DOHH2 (cell line): ENCODE data around the gene WDFY3.

Source experiments
- EZH2phosphoT487 ChIP-seq: fragments of 200-600 bp; sonication (generic); IDR thresholded peaks from 2 replicates; pipeline ENCODE4 v1.6.1; 2017; ENCODE audit warnings: borderline replicate concordance, mild to moderate bottlenecking, antibody characterized with exemption, low read length, moderate library complexity, mixed read lengths
- TF ChIP-seq, protein P1 (sequence below): fragments of 200-600 bp; sonication (generic); IDR thresholded peaks from one replicate; pipeline ENCODE4 v1.5.1; 2014; ENCODE audit warnings: antibody characterized with exemption, mild to moderate bottlenecking, low read depth, low read length; ENCODE audit not compliant: poor library complexity, severe bottlenecking

DNA sequence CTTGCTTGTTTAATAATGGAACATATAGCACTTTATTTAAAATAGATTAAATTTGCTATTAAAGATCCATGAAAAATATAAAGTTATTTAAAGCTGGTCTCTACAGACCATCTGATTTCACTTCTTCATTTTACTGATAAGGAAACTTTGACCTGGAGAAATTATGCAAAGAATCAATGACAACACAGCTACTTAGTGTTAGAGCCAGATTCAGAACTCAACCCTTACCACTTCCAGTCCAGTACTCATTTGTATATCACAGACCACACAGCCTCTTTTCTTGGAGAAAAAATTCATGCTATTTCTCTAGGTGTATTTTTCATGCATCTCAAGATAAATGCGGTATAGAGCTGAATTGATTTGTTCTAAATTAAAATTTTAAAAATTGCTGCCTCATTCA lies 34.0 kb downstream of the WDFY3 start:
- TF ChIP-seq, protein P1, sequence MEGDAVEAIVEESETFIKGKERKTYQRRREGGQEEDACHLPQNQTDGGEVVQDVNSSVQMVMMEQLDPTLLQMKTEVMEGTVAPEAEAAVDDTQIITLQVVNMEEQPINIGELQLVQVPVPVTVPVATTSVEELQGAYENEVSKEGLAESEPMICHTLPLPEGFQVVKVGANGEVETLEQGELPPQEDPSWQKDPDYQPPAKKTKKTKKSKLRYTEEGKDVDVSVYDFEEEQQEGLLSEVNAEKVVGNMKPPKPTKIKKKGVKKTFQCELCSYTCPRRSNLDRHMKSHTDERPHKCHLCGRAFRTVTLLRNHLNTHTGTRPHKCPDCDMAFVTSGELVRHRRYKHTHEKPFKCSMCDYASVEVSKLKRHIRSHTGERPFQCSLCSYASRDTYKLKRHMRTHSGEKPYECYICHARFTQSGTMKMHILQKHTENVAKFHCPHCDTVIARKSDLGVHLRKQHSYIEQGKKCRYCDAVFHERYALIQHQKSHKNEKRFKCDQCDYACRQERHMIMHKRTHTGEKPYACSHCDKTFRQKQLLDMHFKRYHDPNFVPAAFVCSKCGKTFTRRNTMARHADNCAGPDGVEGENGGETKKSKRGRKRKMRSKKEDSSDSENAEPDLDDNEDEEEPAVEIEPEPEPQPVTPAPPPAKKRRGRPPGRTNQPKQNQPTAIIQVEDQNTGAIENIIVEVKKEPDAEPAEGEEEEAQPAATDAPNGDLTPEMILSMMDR: no peak
- TF ChIP-seq EZH2phosphoT487: no peak
